HUES48 (cell line): ENCODE data around the gene FAIM2.

Experiments
- H3K27ac ChIP-seq: one replicate; pipeline ENCODE4 v1.7.0; 2013; ENCODE audit warnings: low read depth, low read length, inconsistent platforms
- H3K27me3 ChIP-seq: 2 replicates; pipeline ENCODE4 v1.6.1; 2013; ENCODE audit warnings: mild to moderate bottlenecking, low read length; ENCODE audit not compliant: control insufficient read depth, insufficient read depth
- H3K36me3 ChIP-seq: 2 replicates; pipeline ENCODE4 v1.6.1; 2013; ENCODE audit warnings: low read length; ENCODE audit not compliant: control insufficient read depth, insufficient read depth
- H3K4me1 ChIP-seq: 2 replicates; pipeline ENCODE4 v1.6.1; 2013; ENCODE audit warnings: mild to moderate bottlenecking, low read length; ENCODE audit not compliant: control insufficient read depth, insufficient read depth
- H3K4me3 ChIP-seq: 2 replicates; pipeline ENCODE4 v1.5.1; 2013; ENCODE audit warnings: mild to moderate bottlenecking, low read depth, low read length
- H3K9ac ChIP-seq: 2 replicates; pipeline ENCODE4 v1.6.1; 2013; ENCODE audit warnings: mild to moderate bottlenecking, low read depth, low read length, moderate library complexity
- H3K9me3 ChIP-seq: 2 replicates; pipeline ENCODE4 v1.6.1; 2013; ENCODE audit warnings: low read length; ENCODE audit not compliant: control insufficient read depth, insufficient read depth

Gene FAIM2

GRCh38 chr12:49916129-49916919, 12.6 kb upstream of the FAIM2 start:
- no peak overlapping the region for H3K4me3 ChIP-seq

GRCh38 chr12:49912345-49913255, 8.9 kb upstream of the FAIM2 start:
- Histone ChIP-seq H3K4me1 (peaks cover 19% of the 10 kb centered on the region), H3K4me3 (no peak overlapping the region), H3K9me3 (no peaks in the 10 kb centered on the region), H3K9ac (no peak overlapping the region), H3K27ac (no peak overlapping the region), H3K27me3 (no peaks in the 10 kb centered on the region), H3K36me3 (no peaks in the 10 kb centered on the region)

More at GRCh38 chr12:49916129-49916919, 12.6 kb upstream of the FAIM2 start:
- no peaks in the 10 kb centered on the region for H3K9me3 ChIP-seq
- no peak overlapping the region for H3K9ac ChIP-seq
- no peaks in the 10 kb centered on the region for H3K27me3 ChIP-seq
- H3K4me1 ChIP-seq, result peaks cover 7% of the 10 kb centered on the region; the same call in 1 of the 2 replicates
- H3K36me3 ChIP-seq, result no peaks in the 10 kb centered on the region
- no peak overlapping the region for H3K27ac ChIP-seq

GRCh38 chr12:49911213-49911605, 7.5 kb upstream of the FAIM2 start:
- H3K27ac ChIP-seq, result no peak overlapping the region
- H3K9me3 ChIP-seq, result no peaks in the 10 kb centered on the region
- no peaks in the 10 kb centered on the region for H3K27me3 ChIP-seq
- no peak overlapping the region for H3K4me3 ChIP-seq
- no peak overlapping the region for H3K9ac ChIP-seq
- no peaks in the 10 kb centered on the region for H3K36me3 ChIP-seq
- H3K4me1 ChIP-seq, result peaks cover 19% of the 10 kb centered on the region

- peaks cover 4% of the 10 kb centered on the region for H3K27me3 ChIP-seq
- H3K4me3 ChIP-seq, result no peak overlapping the region
- peaks cover 19% of the 10 kb centered on the region for H3K4me1 ChIP-seq
- peak overlapping the region; percentile 15 for H3K27ac ChIP-seq
- no peak overlapping the region for H3K9ac ChIP-seq
- H3K36me3 ChIP-seq, result no peaks in the 10 kb centered on the region
- no peaks in the 10 kb centered on the region for H3K9me3 ChIP-seq
Observed at GRCh38 chr12:49910331-49911212, 6.9 kb upstream of the FAIM2 start.

- Histone ChIP-seq H3K9ac (no peak overlapping the region), H3K36me3 (no peaks in the 10 kb centered on the region), H3K27me3 (peaks cover 8% of the 10 kb centered on the region), H3K27ac (peak overlapping the region; percentile 15), H3K4me1 (peaks cover 19% of the 10 kb centered on the region), H3K4me3 (no peak overlapping the region), H3K9me3 (no peaks in the 10 kb centered on the region)
Observed at GRCh38 chr12:49909826-49910225, 6.1 kb upstream of the FAIM2 start.

- peaks cover 13% of the 10 kb centered on the region for H3K27me3 ChIP-seq
- no peak overlapping the region for H3K9ac ChIP-seq
- no peak overlapping the region for H3K27ac ChIP-seq
- H3K4me3 ChIP-seq, result no peak overlapping the region
- H3K9me3 ChIP-seq, result no peaks in the 10 kb centered on the region
- H3K4me1 ChIP-seq, result peaks cover 18% of the 10 kb centered on the region
- no peaks in the 10 kb centered on the region for H3K36me3 ChIP-seq
Observed at GRCh38 chr12:49909356-49909755, 5.7 kb upstream of the FAIM2 start.

- Histone ChIP-seq H3K9me3 (no peaks in the 10 kb centered on the region), H3K36me3 (no peaks in the 10 kb centered on the region), H3K4me1 (peaks cover 22% of the 10 kb centered on the region), H3K27me3 (peaks cover 26% of the 10 kb centered on the region), H3K9ac (no peak overlapping the region), H3K4me3 (no peak overlapping the region), H3K27ac (no peak overlapping the region)
Observed at GRCh38 chr12:49907352-49907751, 3.7 kb upstream of the FAIM2 start.

GRCh38 chr12:49905718-49906314, 2.1 kb upstream of the FAIM2 start:
- Histone ChIP-seq H3K4me1 (peaks cover 22% of the 10 kb centered on the region), H3K4me3 (no peak overlapping the region), H3K27ac (no peak overlapping the region), H3K36me3 (no peaks in the 10 kb centered on the region), H3K27me3 (peaks cover 26% of the 10 kb centered on the region), H3K9me3 (no peaks in the 10 kb centered on the region), H3K9ac (no peak overlapping the region)

GRCh38 chr12:49904601-49905000, 901 bp upstream of the FAIM2 start:
- Histone ChIP-seq H3K36me3 (no peaks in the 10 kb centered on the region), H3K9me3 (no peaks in the 10 kb centered on the region), H3K4me1 (peaks cover 12% of the 10 kb centered on the region), H3K9ac (no peak overlapping the region), H3K27me3 (peaks cover 26% of the 10 kb centered on the region), H3K4me3 (no peak overlapping the region), H3K27ac (no peak overlapping the region)

- Histone ChIP-seq H3K4me3 (0 out of 2 replicates have a peak overlapping the region, but pooled peaks have one; percentile 40), H3K27ac (no peak overlapping the region), H3K9ac (no peak overlapping the region), H3K36me3 (no peaks in the 10 kb centered on the region), H3K27me3 (peaks cover 26% of the 10 kb centered on the region), H3K9me3 (no peaks in the 10 kb centered on the region), H3K4me1 (peaks cover 10% of the 10 kb centered on the region)
Observed at GRCh38 chr12:49903351-49903699, 375 bp downstream of the FAIM2 start.
